ENCODE data around the gene GRB2. TPM values are rescaled to one million over a fixed set of nuclear protein-coding genes. Genes with fewer than 3 reads are reported as not detected.

The GRB2 gene
- total and polyA plus RNA-seq, 5 donors, result 66.7 to 150 (median 114) TPM

GRCh38 chr17:75366432-75366831, 39.0 kb downstream of the GRB2 start:
- ATAC-seq (no peak), DNase-seq (no peak)
- H3K27ac ChIP-seq (ENCODE audit: low read length), result no peak overlapping the region
- peaks cover 12% of the 10 kb centered on the region for H3K4me1 ChIP-seq (ENCODE audit: control insufficient read depth, insufficient read depth, low read length)
- H3K27me3 ChIP-seq (ENCODE audit: control insufficient read depth, insufficient read depth), result no peaks in the 10 kb centered on the region
- WGBS, result 47% methylated on average over 6 of the region's 6 CpGs
- H3K9me3 ChIP-seq (ENCODE audit: control insufficient read depth, low read length), result no peaks in the 10 kb centered on the region
- intact Hi-C loops (cut with DNase I), result no loop called here
- no peak overlapping the region for H3K4me3 ChIP-seq (ENCODE audit: low read length)

- H3K4me1 ChIP-seq (ENCODE audit: control insufficient read depth, insufficient read depth, low read length), result peaks cover 10% of the 10 kb centered on the region
- no peak overlapping the region for H3K4me3 ChIP-seq (ENCODE audit: low read length)
- DNase-seq (no peak), ATAC-seq (no peak)
- intact Hi-C loops (cut with DNase I), result no loop called here
- no peak overlapping the region for H3K27ac ChIP-seq (ENCODE audit: low read length)
- H3K9me3 ChIP-seq (ENCODE audit: control insufficient read depth, low read length), result no peaks in the 10 kb centered on the region
- no peaks in the 10 kb centered on the region for H3K27me3 ChIP-seq (ENCODE audit: control insufficient read depth, insufficient read depth)
- WGBS, result 58% methylated on average over 6 of the region's 6 CpGs
Measured at GRCh38 chr17:75365931-75366275, 39.6 kb downstream of the GRB2 start.

DNA sequence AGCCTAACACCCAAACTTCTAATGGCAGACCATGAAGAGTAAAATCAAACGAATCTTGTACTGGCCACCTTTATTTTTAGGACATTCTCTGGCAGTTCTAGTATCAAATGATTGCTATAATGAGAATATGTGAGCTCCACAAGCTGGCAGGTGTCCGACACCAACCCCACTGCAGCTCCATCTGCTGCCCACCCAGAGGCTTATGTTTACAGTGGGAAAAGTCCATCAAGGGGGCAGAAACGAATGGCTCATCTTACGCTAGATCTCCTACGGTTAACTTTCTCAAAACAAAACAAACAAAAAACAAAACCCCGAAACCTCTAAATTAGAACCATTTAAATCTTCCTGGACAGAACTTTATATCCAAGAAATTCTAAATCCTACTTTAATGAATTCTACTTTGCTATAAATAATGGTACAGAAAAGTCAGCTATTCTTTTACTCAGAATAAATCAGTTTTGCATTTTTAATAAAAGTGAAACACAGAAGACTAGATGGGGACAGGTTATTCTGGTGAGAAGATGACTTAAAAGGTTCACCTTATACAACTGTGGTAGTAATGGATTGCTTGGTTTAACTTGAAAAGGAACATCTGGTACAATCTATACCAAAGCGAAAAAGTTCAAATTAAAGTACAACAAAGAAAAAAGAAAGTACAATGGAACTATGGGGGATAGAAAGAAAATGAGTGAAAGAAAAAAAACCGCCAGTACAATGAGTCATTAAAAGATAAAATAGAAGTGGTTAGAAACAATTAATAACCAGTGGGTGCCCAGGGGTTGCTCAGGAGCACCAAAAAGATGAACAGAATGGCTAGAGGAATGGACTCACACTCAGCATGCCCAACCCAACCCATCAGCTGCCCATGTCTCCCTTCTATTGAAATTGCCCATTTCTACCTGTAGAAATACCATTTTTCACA, 40.2 kb downstream of the GRB2 start:
- 68% methylated on average over 8 of the region's 8 CpGs for WGBS
- DNase-seq (no peak), ATAC-seq (no peak)
- peaks cover 9% of the 10 kb centered on the region for H3K4me1 ChIP-seq (ENCODE audit: control insufficient read depth, insufficient read depth, low read length)
- no peak overlapping the region for H3K27ac ChIP-seq (ENCODE audit: low read length)
- H3K4me3 ChIP-seq (ENCODE audit: low read length), result no peak overlapping the region
- intact Hi-C loops (cut with DNase I), result no loop called here
- no peaks in the 10 kb centered on the region for H3K9me3 ChIP-seq (ENCODE audit: control insufficient read depth, low read length)
- no peaks in the 10 kb centered on the region for H3K27me3 ChIP-seq (ENCODE audit: control insufficient read depth, insufficient read depth)

GRCh38 chr17:75364078-75364477, 41.4 kb downstream of the GRB2 start:
- H3K9me3 ChIP-seq (ENCODE audit: control insufficient read depth, low read length), result no peaks in the 10 kb centered on the region
- no peaks in the 10 kb centered on the region for H3K27me3 ChIP-seq (ENCODE audit: control insufficient read depth, insufficient read depth)
- H3K27ac ChIP-seq (ENCODE audit: low read length), result no peak overlapping the region
- no peak overlapping the region for H3K4me3 ChIP-seq (ENCODE audit: low read length)
- H3K4me1 ChIP-seq (ENCODE audit: control insufficient read depth, insufficient read depth, low read length), result peaks cover 8% of the 10 kb centered on the region
- WGBS, result 97% methylated on average over 2 of the region's 2 CpGs
- ATAC-seq (no peak), DNase-seq (no peak)
- intact Hi-C loops (cut with DNase I), result no loop called here

DNA sequence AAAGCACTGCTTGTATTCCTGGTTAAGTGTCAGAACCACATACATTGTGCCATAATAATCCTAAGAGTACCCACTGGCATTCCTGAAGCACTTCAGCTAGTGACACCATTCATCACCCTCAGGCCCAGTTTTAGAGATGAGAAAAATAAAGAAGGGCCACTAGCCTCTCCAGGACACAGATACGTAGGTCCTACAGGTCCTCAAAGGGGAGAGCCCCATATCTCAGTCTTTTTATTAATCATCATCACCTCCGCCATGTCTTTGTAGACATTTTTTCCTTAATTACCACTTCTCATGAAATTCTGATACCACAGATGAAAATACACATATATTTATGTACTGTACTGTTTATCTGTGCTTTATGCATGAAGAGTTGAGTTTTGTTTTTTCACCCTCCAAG, 43.5 kb downstream of the GRB2 start:
- ATAC-seq, result no peak
- H3K4me3 ChIP-seq (ENCODE audit: low read length), result no peak overlapping the region
- no peaks in the 10 kb centered on the region for H3K9me3 ChIP-seq (ENCODE audit: control insufficient read depth, low read length)
- intact Hi-C loops (cut with DNase I), result no loop called here
- peaks cover 7% of the 10 kb centered on the region for H3K4me1 ChIP-seq (ENCODE audit: control insufficient read depth, insufficient read depth, low read length)
- no peak for DNase-seq
- no peak overlapping the region for H3K27ac ChIP-seq (ENCODE audit: low read length)
- WGBS, result 70% methylated on average over 2 of the region's 2 CpGs
- H3K27me3 ChIP-seq (ENCODE audit: control insufficient read depth, insufficient read depth), result no peaks in the 10 kb centered on the region

DNA sequence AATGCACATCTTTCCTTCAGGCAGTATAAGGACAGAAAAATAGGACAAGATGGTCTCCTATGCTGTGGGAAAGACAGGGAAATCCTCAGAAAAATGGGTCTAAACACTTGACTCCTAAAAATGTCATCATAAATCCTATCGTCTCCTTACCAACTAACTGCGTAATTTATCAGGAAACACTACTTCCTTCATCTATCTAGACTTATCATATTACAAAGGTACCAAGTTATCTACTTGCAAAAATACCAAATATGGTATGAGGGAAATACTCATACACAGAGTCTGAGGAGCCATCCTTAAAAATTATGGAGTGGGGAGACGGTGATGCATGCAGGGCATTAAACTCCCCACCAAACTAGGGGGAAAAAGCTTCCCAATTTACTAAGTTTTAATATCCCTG, 44.1 kb downstream of the GRB2 start:
- Histone ChIP-seq H3K27me3 (ENCODE audit: control insufficient read depth, insufficient read depth) (no peaks in the 10 kb centered on the region), H3K4me1 (ENCODE audit: control insufficient read depth, insufficient read depth, low read length) (peaks cover 7% of the 10 kb centered on the region), H3K4me3 (ENCODE audit: low read length) (no peak overlapping the region), H3K9me3 (ENCODE audit: control insufficient read depth, low read length) (no peaks in the 10 kb centered on the region), H3K27ac (ENCODE audit: low read length) (no peak overlapping the region)
- ATAC-seq (no peak), DNase-seq (no peak)
- WGBS, result 51% methylated on average over 3 of the region's 3 CpGs
- intact Hi-C loops (cut with DNase I), result no loop called here

- H3K4me3 ChIP-seq (ENCODE audit: low read length), result no peak overlapping the region
- no peak overlapping the region for H3K27ac ChIP-seq (ENCODE audit: low read length)
- H3K27me3 ChIP-seq (ENCODE audit: control insufficient read depth, insufficient read depth), result no peaks in the 10 kb centered on the region
- ATAC-seq, result no peak
- intact Hi-C loops (cut with DNase I), result no loop called here
- DNase-seq, result no peak
- no peaks in the 10 kb centered on the region for H3K9me3 ChIP-seq (ENCODE audit: control insufficient read depth, low read length)
- WGBS, result 83% methylated on average over 9 of the region's 9 CpGs
- peaks cover 2% of the 10 kb centered on the region for H3K4me1 ChIP-seq (ENCODE audit: control insufficient read depth, insufficient read depth, low read length)
Measured at GRCh38 chr17:75356260-75356937, 49.1 kb downstream of the GRB2 start.

GRCh38 chr17:75353176-75353575, 52.3 kb downstream of the GRB2 start:
- intact Hi-C loops (cut with DNase I), result no loop called here
- no peak for ATAC-seq
- no peaks in the 10 kb centered on the region for H3K27me3 ChIP-seq (ENCODE audit: control insufficient read depth, insufficient read depth)
- peaks cover 3% of the 10 kb centered on the region for H3K4me1 ChIP-seq (ENCODE audit: control insufficient read depth, insufficient read depth, low read length)
- no peak overlapping the region for H3K27ac ChIP-seq (ENCODE audit: low read length)
- no peaks in the 10 kb centered on the region for H3K9me3 ChIP-seq (ENCODE audit: control insufficient read depth, low read length)
- no peak for DNase-seq
- no peak overlapping the region for H3K4me3 ChIP-seq (ENCODE audit: low read length)
- 88% methylated on average over 8 of the region's 8 CpGs for whole genome bisulfite sequencing

DNA sequence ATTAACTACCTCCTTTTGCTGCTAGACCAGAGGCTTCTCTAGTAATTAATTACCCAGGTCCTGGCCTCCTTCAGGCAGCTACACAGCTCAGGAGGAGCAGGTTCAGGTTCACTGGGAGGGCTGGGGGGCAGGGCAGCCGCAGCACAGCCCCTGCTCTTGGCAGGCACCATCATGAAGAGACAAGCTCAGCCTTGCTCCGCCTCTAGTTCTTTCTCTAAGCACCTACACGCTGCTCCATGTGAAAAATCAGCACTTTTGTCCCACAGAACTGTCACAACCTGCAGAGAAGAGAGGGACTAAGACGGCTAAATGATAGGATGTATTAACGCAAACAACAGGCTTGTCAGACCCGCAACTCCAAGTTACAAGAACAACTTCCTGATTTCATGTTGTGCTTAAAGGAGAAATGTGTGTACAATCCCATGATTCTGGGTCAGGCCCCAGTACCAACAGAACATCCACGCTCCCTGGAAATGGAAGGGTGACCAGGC, 53.4 kb downstream of the GRB2 start:
- WGBS, result 50% methylated on average over 7 of the region's 7 CpGs
- ATAC-seq, result peak in 1 of 2 donors; percentile 72

GRCh38 chr17:75350706-75351105, 54.8 kb downstream of the GRB2 start:
- intact Hi-C loops (cut with DNase I), result no loop called here
- no peak overlapping the region for H3K4me3 ChIP-seq (ENCODE audit: low read length)
- no peaks in the 10 kb centered on the region for H3K9me3 ChIP-seq (ENCODE audit: control insufficient read depth, low read length)
- no peak overlapping the region for H3K27ac ChIP-seq (ENCODE audit: low read length)
- H3K27me3 ChIP-seq (ENCODE audit: control insufficient read depth, insufficient read depth), result no peaks in the 10 kb centered on the region
- 91% methylated on average over 9 of the region's 9 CpGs for WGBS
- no peak for DNase-seq
- H3K4me1 ChIP-seq (ENCODE audit: control insufficient read depth, insufficient read depth, low read length), result peaks cover 13% of the 10 kb centered on the region
- ATAC-seq, result peak in 1 of 2 donors; percentile 19

More for the DNA sequence above, 53.4 kb downstream of the GRB2 start:
- H3K4me1 ChIP-seq (ENCODE audit: control insufficient read depth, insufficient read depth, low read length), result peaks cover 7% of the 10 kb centered on the region
- intact Hi-C loops (cut with DNase I), result no loop called here
- H3K27ac ChIP-seq (ENCODE audit: low read length), result no peak overlapping the region
- no peak overlapping the region for H3K4me3 ChIP-seq (ENCODE audit: low read length)
- no peaks in the 10 kb centered on the region for H3K9me3 ChIP-seq (ENCODE audit: control insufficient read depth, low read length)
- no peaks in the 10 kb centered on the region for H3K27me3 ChIP-seq (ENCODE audit: control insufficient read depth, insufficient read depth)
- DNase-seq, result no peak

GRCh38 chr17:75350029-75350428, 55.4 kb downstream of the GRB2 start:
- Histone ChIP-seq H3K27me3 (ENCODE audit: control insufficient read depth, insufficient read depth) (no peaks in the 10 kb centered on the region), H3K4me1 (ENCODE audit: control insufficient read depth, insufficient read depth, low read length) (peaks cover 14% of the 10 kb centered on the region), H3K4me3 (ENCODE audit: low read length) (no peak overlapping the region), H3K27ac (ENCODE audit: low read length) (no peak overlapping the region), H3K9me3 (ENCODE audit: control insufficient read depth, low read length) (no peaks in the 10 kb centered on the region)
- ATAC-seq (no peak), DNase-seq (no peak)
- intact Hi-C loops (cut with DNase I), result no loop called here
